Esophagus squamous epithelium (tissue), 4 donors: ENCODE results near the gene HEXA.

Source experiments
- CTCF ChIP-seq, 6 experiments: fragments of 450-650 bp in 4 of 6; fragments of 200-600 bp in 2 of 6; sonication (generic) in 2 of 6; IDR thresholded peaks; one replicate each; pipeline ENCODE4 v1.5.1; 2016 to 2019; ENCODE audit warnings: antibody characterized with exemption in 6 of 6, mild to moderate bottlenecking in 4 of 6, moderate library complexity in 4 of 6
- POLR2A ChIP-seq, 4 donors: fragments of 450-650 bp; IDR thresholded peaks; one replicate each; pipeline ENCODE4 v1.6.1; 2017; ENCODE audit warnings: antibody characterized with exemption in 4 of 4, mild to moderate bottlenecking in 4 of 4, moderate library complexity in 3 of 4

- no peak for TF ChIP-seq CTCF (IDR thresholded peaks at IDR 0.05)
- no peak for TF ChIP-seq POLR2A (IDR thresholded peaks at IDR 0.05)
Measured at GRCh38 chr15:72339777-72340177, 36.0 kb downstream of the HEXA start.
